ENCODE measurements around the gene ARHGAP8.

Gene ARHGAP8

GRCh38 chr22:44802956-44803355 lies 50.6 kb downstream of the ARHGAP8 start:
- H3K27me3 ChIP-seq (ENCODE audit: control insufficient read depth in 1 of 2, insufficient read depth in 1 of 2, low read length in 2 of 2): peaks cover 24 to 73% of the 10 kb centered on the region in 2 experiments
- H3K36me3 ChIP-seq (ENCODE audit: control insufficient read depth in 1 of 2, insufficient read depth in 2 of 2, low read depth in 1 of 2, low read length in 2 of 2): no peaks in the 10 kb centered on the region
- no peak overlapping the region for H3K4ac ChIP-seq (ENCODE audit: low read depth in 1 of 2, low read length in 2 of 2)
- no peaks in the 10 kb centered on the region for H3K79me1 ChIP-seq (replicated peaks; ENCODE audit: low read length, poor library complexity, severe bottlenecking)
- H2BK12ac ChIP-seq (ENCODE audit: low read length in 2 of 2): no peak overlapping the region
- DNase-seq: no peak
- H3K4me3 ChIP-seq (ENCODE audit: insufficient read depth in 1 of 2, low read depth in 1 of 2, low read length in 2 of 2): no peak overlapping the region
- H3K14ac ChIP-seq (ENCODE audit: low read length in 2 of 2): no peak overlapping the region
- H4K8ac ChIP-seq (ENCODE audit: low read length): no peak overlapping the region
- H3K4me1 ChIP-seq (ENCODE audit: control insufficient read depth, insufficient read depth, low read depth, low read length): no peaks in the 10 kb centered on the region
- no peaks in the 10 kb centered on the region for H3K9me3 ChIP-seq (ENCODE audit: control insufficient read depth, low read length)
- H2BK5ac ChIP-seq (ENCODE audit: low read depth, low read length, poor library complexity, severe bottlenecking): no peak overlapping the region
- no peak overlapping the region for H3K4me2 ChIP-seq (ENCODE audit: low read length, poor library complexity, severe bottlenecking)
- no peak overlapping the region for H3K23ac ChIP-seq (ENCODE audit: low read length in 2 of 2)
- 69% methylated on average over 6 of the region's 6 CpGs for WGBS
- H3K18ac ChIP-seq (ENCODE audit: low read depth in 1 of 2, low read length in 2 of 2): no peak overlapping the region
- no peak overlapping the region for H2AFZ ChIP-seq (ENCODE audit: low read depth, low read length)
- H2AK5ac ChIP-seq (ENCODE audit: low read length, severe bottlenecking): no peak overlapping the region
- no peak overlapping the region for H3K9ac ChIP-seq (ENCODE audit: low read length)
- no peak overlapping the region for H4K91ac ChIP-seq (ENCODE audit: low read length)
- H2BK15ac ChIP-seq (ENCODE audit: low read depth, poor library complexity, severe bottlenecking): no peak overlapping the region
- no peak overlapping the region for H2BK120ac ChIP-seq (ENCODE audit: low read depth, low read length)
- H3K27ac ChIP-seq (ENCODE audit: low read length, poor library complexity, severe bottlenecking): no peak overlapping the region

- Histone ChIP-seq H2BK5ac (ENCODE audit: low read depth, low read length, poor library complexity, severe bottlenecking) (no peak overlapping the region), H2BK15ac (ENCODE audit: low read depth, poor library complexity, severe bottlenecking) (no peak overlapping the region), H3K36me3 (ENCODE audit: control insufficient read depth in 1 of 2, insufficient read depth in 2 of 2, low read depth in 1 of 2, low read length in 2 of 2) (no peaks in the 10 kb centered on the region), H2BK120ac (ENCODE audit: low read depth, low read length) (no peak overlapping the region), H3K18ac (ENCODE audit: low read depth in 1 of 2, low read length in 2 of 2) (no peak overlapping the region), H3K4me1 (ENCODE audit: control insufficient read depth, insufficient read depth, low read depth, low read length) (peaks cover 2% of the 10 kb centered on the region), H3K4me3 (ENCODE audit: insufficient read depth in 1 of 2, low read depth in 1 of 2, low read length in 2 of 2) (no peak overlapping the region), H3K23ac (ENCODE audit: low read length in 2 of 2) (no peak overlapping the region), H2BK12ac (ENCODE audit: low read length in 2 of 2) (no peak overlapping the region), H3K27ac (ENCODE audit: low read length, poor library complexity, severe bottlenecking) (no peak overlapping the region), H3K9ac (ENCODE audit: low read length) (no peak overlapping the region), H3K14ac (ENCODE audit: low read length in 2 of 2) (no peak overlapping the region), H3K4me2 (ENCODE audit: low read length, poor library complexity, severe bottlenecking) (no peak overlapping the region), H3K4ac (ENCODE audit: low read depth in 1 of 2, low read length in 2 of 2) (no peak overlapping the region), H4K8ac (ENCODE audit: low read length) (no peak overlapping the region), H2AK5ac (ENCODE audit: low read length, severe bottlenecking) (no peak overlapping the region), H3K9me3 (ENCODE audit: control insufficient read depth, low read length) (no peaks in the 10 kb centered on the region), H3K27me3 (ENCODE audit: control insufficient read depth in 1 of 2, insufficient read depth in 1 of 2, low read length in 2 of 2) (peaks cover 24 to 67% of the 10 kb centered on the region in 2 experiments), H4K91ac (ENCODE audit: low read length) (no peak overlapping the region), H2AFZ (ENCODE audit: low read depth, low read length) (no peak overlapping the region), H3K79me1 (replicated peaks; ENCODE audit: low read length, poor library complexity, severe bottlenecking) (no peaks in the 10 kb centered on the region)
- no peak for DNase-seq
- WGBS: 70% methylated on average over 7 of the region's 7 CpGs
These were observed 52.0 kb downstream of the ARHGAP8 start for GRCh38 chr22:44804327-44804726.

DNA sequence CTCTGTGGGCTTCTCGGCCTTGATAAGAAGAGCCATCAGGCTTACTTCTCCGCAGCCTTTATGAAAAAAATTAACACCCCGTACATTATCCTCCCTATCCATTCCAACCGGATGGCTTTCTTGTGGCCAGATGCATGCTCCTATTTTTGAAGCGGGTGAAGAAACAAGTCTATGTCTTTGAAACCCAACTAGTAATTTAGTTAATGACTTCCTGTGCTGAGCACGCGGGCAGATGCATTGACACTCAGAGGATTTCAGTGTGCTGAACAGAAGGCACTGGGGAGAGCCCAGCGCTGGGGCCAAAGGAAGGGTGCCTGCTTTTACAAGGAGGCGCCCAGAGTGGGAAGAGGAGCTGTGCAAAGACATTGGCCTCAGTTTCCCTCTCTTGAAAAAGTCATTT lies 53.3 kb downstream of the ARHGAP8 start:
- no peak for DNase-seq
- H2AFZ ChIP-seq (ENCODE audit: low read depth, low read length): no peak overlapping the region
- no peak overlapping the region for H2BK12ac ChIP-seq (ENCODE audit: low read length in 2 of 2)
- no peak overlapping the region for H3K4ac ChIP-seq (ENCODE audit: low read depth in 1 of 2, low read length in 2 of 2)
- H3K4me2 ChIP-seq (ENCODE audit: low read length, poor library complexity, severe bottlenecking): no peak overlapping the region
- WGBS: 86% methylated on average over 9 of the region's 9 CpGs
- H3K9ac ChIP-seq (ENCODE audit: low read length): no peak overlapping the region
- H3K27ac ChIP-seq (ENCODE audit: low read length, poor library complexity, severe bottlenecking): no peak overlapping the region
- no peaks in the 10 kb centered on the region for H3K9me3 ChIP-seq (ENCODE audit: control insufficient read depth, low read length)
- H2AK5ac ChIP-seq (ENCODE audit: low read length, severe bottlenecking): no peak overlapping the region
- H2BK5ac ChIP-seq (ENCODE audit: low read depth, low read length, poor library complexity, severe bottlenecking): no peak overlapping the region
- H3K14ac ChIP-seq (ENCODE audit: low read length in 2 of 2): no peak overlapping the region
- H4K91ac ChIP-seq (ENCODE audit: low read length): no peak overlapping the region
- H2BK120ac ChIP-seq (ENCODE audit: low read depth, low read length): no peak overlapping the region
- no peak overlapping the region for H3K4me3 ChIP-seq (ENCODE audit: insufficient read depth in 1 of 2, low read depth in 1 of 2, low read length in 2 of 2)
- H3K23ac ChIP-seq (ENCODE audit: low read length in 2 of 2): no peak overlapping the region
- no peaks in the 10 kb centered on the region for H3K36me3 ChIP-seq (ENCODE audit: control insufficient read depth in 1 of 2, insufficient read depth in 2 of 2, low read depth in 1 of 2, low read length in 2 of 2)
- H3K4me1 ChIP-seq (ENCODE audit: control insufficient read depth, insufficient read depth, low read depth, low read length): peaks cover 2% of the 10 kb centered on the region
- no peaks in the 10 kb centered on the region for H3K79me1 ChIP-seq (replicated peaks; ENCODE audit: low read length, poor library complexity, severe bottlenecking)
- H2BK15ac ChIP-seq (ENCODE audit: low read depth, poor library complexity, severe bottlenecking): no peak overlapping the region
- no peak overlapping the region for H3K18ac ChIP-seq (ENCODE audit: low read depth in 1 of 2, low read length in 2 of 2)
- H4K8ac ChIP-seq (ENCODE audit: low read length): no peak overlapping the region
- H3K27me3 ChIP-seq (ENCODE audit: control insufficient read depth in 1 of 2, insufficient read depth in 1 of 2, low read length in 2 of 2): peaks cover 24 to 71% of the 10 kb centered on the region in 2 experiments

DNA sequence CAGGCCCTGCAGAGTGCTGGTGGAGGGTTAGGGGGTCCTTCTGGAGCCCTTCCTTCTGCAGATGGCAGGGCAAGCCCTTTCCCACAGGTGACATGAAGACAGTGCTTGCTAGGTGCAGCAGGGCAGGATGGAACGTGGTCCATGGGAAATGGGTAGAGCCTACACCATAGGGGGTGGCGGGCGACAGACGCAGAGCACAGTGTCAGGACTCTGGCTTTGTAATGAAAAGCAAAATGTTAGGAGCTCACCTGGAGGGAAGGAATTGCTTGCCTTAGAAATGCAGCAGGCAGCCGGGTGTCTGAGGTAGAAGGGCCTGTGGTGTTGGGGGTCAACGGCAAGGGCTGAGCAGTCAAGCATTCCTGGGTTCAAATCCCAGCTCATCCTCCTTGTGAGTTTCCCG lies 54.9 kb downstream of the ARHGAP8 start:
- no peak overlapping the region for H2BK12ac ChIP-seq (ENCODE audit: low read length in 2 of 2)
- no peak overlapping the region for H3K14ac ChIP-seq (ENCODE audit: low read length in 2 of 2)
- no peak for DNase-seq
- no peak overlapping the region for H3K4me2 ChIP-seq (ENCODE audit: low read length, poor library complexity, severe bottlenecking)
- no peak overlapping the region for H3K18ac ChIP-seq (ENCODE audit: low read depth in 1 of 2, low read length in 2 of 2)
- peaks cover 2% of the 10 kb centered on the region for H3K4me1 ChIP-seq (ENCODE audit: control insufficient read depth, insufficient read depth, low read depth, low read length)
- H3K27me3 ChIP-seq (ENCODE audit: control insufficient read depth in 1 of 2, insufficient read depth in 1 of 2, low read length in 2 of 2): peaks cover 24 to 69% of the 10 kb centered on the region in 2 experiments
- no peak overlapping the region for H3K9ac ChIP-seq (ENCODE audit: low read length)
- no peak overlapping the region for H3K27ac ChIP-seq (ENCODE audit: low read length, poor library complexity, severe bottlenecking)
- no peak overlapping the region for H3K23ac ChIP-seq (ENCODE audit: low read length in 2 of 2)
- no peak overlapping the region for H3K4me3 ChIP-seq (ENCODE audit: insufficient read depth in 1 of 2, low read depth in 1 of 2, low read length in 2 of 2)
- H3K9me3 ChIP-seq (ENCODE audit: control insufficient read depth, low read length): no peaks in the 10 kb centered on the region
- H3K36me3 ChIP-seq (ENCODE audit: control insufficient read depth in 1 of 2, insufficient read depth in 2 of 2, low read depth in 1 of 2, low read length in 2 of 2): no peaks in the 10 kb centered on the region
- H4K8ac ChIP-seq (ENCODE audit: low read length): no peak overlapping the region
- no peak overlapping the region for H4K91ac ChIP-seq (ENCODE audit: low read length)
- no peak overlapping the region for H2AFZ ChIP-seq (ENCODE audit: low read depth, low read length)
- no peak overlapping the region for H3K4ac ChIP-seq (ENCODE audit: low read depth in 1 of 2, low read length in 2 of 2)
- no peak overlapping the region for H2BK15ac ChIP-seq (ENCODE audit: low read depth, poor library complexity, severe bottlenecking)
- no peak overlapping the region for H2AK5ac ChIP-seq (ENCODE audit: low read length, severe bottlenecking)
- no peak overlapping the region for H2BK5ac ChIP-seq (ENCODE audit: low read depth, low read length, poor library complexity, severe bottlenecking)
- no peak overlapping the region for H2BK120ac ChIP-seq (ENCODE audit: low read depth, low read length)
- H3K79me1 ChIP-seq (replicated peaks; ENCODE audit: low read length, poor library complexity, severe bottlenecking): no peaks in the 10 kb centered on the region
- 75% methylated on average over 7 of the region's 7 CpGs for WGBS

Measured in mesenchymal stem cell (in vitro differentiated cells and primary cell).